Liver (tissue), 9 donors: ENCODE measurements around the gene ERBB4. TPM values are rescaled to one million over a fixed set of nuclear protein-coding genes. Genes with fewer than 3 reads are reported as not detected.

ENCODE experiments used
- DNase-seq: peaks from one replicate; pipeline ENCODE4 v3.0.0-alpha.2; 2017; ENCODE audit warnings: low spot score
- H3K27ac ChIP-seq, 2 donors: one replicate each; pipeline ENCODE4 v1.7.0; 2013; ENCODE audit warnings: inconsistent platforms in 2 of 2, low read length in 2 of 2, control low read depth in 1 of 2, low read depth in 1 of 2, mild to moderate bottlenecking in 1 of 2
- H3K27me3 ChIP-seq, 4 donors: one replicate each; pipeline versions ENCODE4 v1.6.1 to v1.7.0; 2013; ENCODE audit warnings: low read length in 3 of 4, inconsistent platforms in 1 of 4, mild to moderate bottlenecking in 1 of 4, moderate library complexity in 1 of 4; ENCODE audit not compliant: control insufficient read depth in 4 of 4, insufficient read depth in 4 of 4
- H3K36me3 ChIP-seq, 4 donors: one replicate each; pipeline versions ENCODE4 v1.6.1 to v1.7.0; 2013; ENCODE audit warnings: low read length in 3 of 4, mild to moderate bottlenecking in 3 of 4, low read depth in 1 of 4, moderate library complexity in 1 of 4; ENCODE audit not compliant: control insufficient read depth in 4 of 4, insufficient read depth in 3 of 4
- H3K4me1 ChIP-seq, 4 donors: one replicate each; pipeline versions ENCODE4 v1.6.1 to v1.7.0; 2013; ENCODE audit warnings: low read length in 3 of 4, mild to moderate bottlenecking in 3 of 4, moderate library complexity in 1 of 4; ENCODE audit not compliant: control insufficient read depth in 4 of 4, insufficient read depth in 4 of 4
- H3K4me3 ChIP-seq, 3 donors: one replicate each; pipeline versions ENCODE4 v1.6.1 to v1.7.0; 2013; ENCODE audit warnings: low read length in 3 of 3, control low read depth in 1 of 3, low read depth in 1 of 3, mild to moderate bottlenecking in 1 of 3
- H3K9ac ChIP-seq, 2 donors: one replicate each; pipeline ENCODE4 v1.7.0; 2013; ENCODE audit warnings: low read length in 2 of 2, mild to moderate bottlenecking in 2 of 2, moderate library complexity in 2 of 2, control low read depth in 1 of 2, low read depth in 1 of 2
- H3K9me3 ChIP-seq, 4 donors: one replicate each; pipeline versions ENCODE4 v1.6.1 to v1.7.0; 2013; ENCODE audit warnings: low read length in 3 of 4; ENCODE audit not compliant: control insufficient read depth in 4 of 4
- ATF3 ChIP-seq: IDR thresholded peaks from 2 replicates; pipeline ENCODE4 v1.6.1; 2016; ENCODE audit warnings: antibody characterized with exemption
- CTCF ChIP-seq: fragments of 150-350 bp; IDR thresholded peaks from 2 replicates; pipeline ENCODE4 v1.5.1; 2017; ENCODE audit warnings: improper control_type of control experiment, low read depth, low read length; ENCODE audit not compliant: missing input control
- EGR1 ChIP-seq, 2 donors: IDR thresholded peaks; 2 replicates each; pipeline ENCODE4 v1.6.1; 2016 to 2018; ENCODE audit warnings: antibody characterized with exemption in 2 of 2, low read depth in 2 of 2
- FOXA1 ChIP-seq: IDR thresholded peaks from 2 replicates; pipeline ENCODE4 v1.6.1; 2016; ENCODE audit warnings: antibody characterized with exemption
- FOXA2 ChIP-seq: IDR thresholded peaks from 2 replicates; pipeline ENCODE4 v1.6.1; 2016; ENCODE audit warnings: antibody characterized with exemption
- GABPA ChIP-seq, 2 donors: IDR thresholded peaks in 1 of 2; conservative IDR thresholded peaks in 1 of 2; 2 replicates each; pipeline ENCODE4 v1.6.1; 2016; ENCODE audit warnings: antibody characterized with exemption in 2 of 2, mild to moderate bottlenecking in 1 of 2, moderate library complexity in 1 of 2
- HNF4A ChIP-seq, 2 donors: conservative IDR thresholded peaks; 2 replicates each; pipeline ENCODE4 v1.6.1; 2016; ENCODE audit warnings: antibody characterized with exemption in 2 of 2, mild to moderate bottlenecking in 2 of 2
- HNF4G ChIP-seq: IDR thresholded peaks from 2 replicates; pipeline ENCODE4 v1.6.1; 2016; ENCODE audit warnings: antibody characterized with exemption
- JUND ChIP-seq, 2 donors: IDR thresholded peaks; 2 replicates each; pipeline ENCODE4 v1.6.1; 2016; ENCODE audit warnings: antibody characterized with exemption in 2 of 2
- MAX ChIP-seq: IDR thresholded peaks from 2 replicates; pipeline ENCODE4 v1.6.1; 2016; ENCODE audit warnings: antibody characterized with exemption
- NR2F2 ChIP-seq: IDR thresholded peaks from 2 replicates; pipeline ENCODE4 v1.6.1; 2016; ENCODE audit warnings: antibody characterized with exemption
- RAD21 ChIP-seq, 2 donors: IDR thresholded peaks; 2 replicates each; pipeline ENCODE4 v1.6.1; 2016; ENCODE audit warnings: antibody characterized with exemption in 2 of 2, mild to moderate bottlenecking in 2 of 2
- REST ChIP-seq: IDR thresholded peaks from 2 replicates; pipeline ENCODE4 v1.6.1; 2016; ENCODE audit warnings: antibody characterized with exemption, mild to moderate bottlenecking
- RXRA ChIP-seq, 2 donors: IDR thresholded peaks; 2 replicates each; pipeline ENCODE4 v1.6.1; 2017 to 2018; ENCODE audit warnings: antibody characterized with exemption in 2 of 2, mild to moderate bottlenecking in 1 of 2
- SP1 ChIP-seq: IDR thresholded peaks from 2 replicates; pipeline ENCODE4 v1.6.1; 2018; ENCODE audit warnings: antibody characterized with exemption, mild to moderate bottlenecking
- TAF1 ChIP-seq: conservative IDR thresholded peaks from 2 replicates; pipeline ENCODE4 v1.6.1; 2016; ENCODE audit warnings: antibody characterized with exemption, mild to moderate bottlenecking
- YY1 ChIP-seq: IDR thresholded peaks from 2 replicates; pipeline ENCODE4 v1.6.1; 2016; ENCODE audit warnings: antibody characterized with exemption, mild to moderate bottlenecking
- ZBTB33 ChIP-seq: IDR thresholded peaks from 2 replicates; pipeline ENCODE4 v1.6.1; 2016; ENCODE audit warnings: antibody characterized with exemption
- WGBS: extraction: QIAGEN DNeasy Blood & Tissue Kit; methylation state at CpG from one replicate; pipeline ENCODE4 v1.1.7; 2013; 5-methylcytosine and 5-hydroxymethylcytosine counted together
- polyA plus RNA-seq, 2 donors: library from polyadenylated mRNA; stranded (reverse) in 1 of 2; unstranded in 1 of 2; fragments of 200-250 nt in 1 of 2; fragments of >200 nt in 1 of 2; fragmentation: Nextera tagmentation in 1 of 2; extraction: Ambion mirVana in 1 of 2; gene quantifications; one replicate each; pipeline versions ENCODE4 v1.2.1 to v1.2.3, GENCODE V29; 2013 to 2015
- total RNA-seq, 2 donors: library from RNA; depleted of rRNA; stranded (reverse); fragments of >200 nt; gene quantifications; one replicate each; pipeline ENCODE4 v1.2.3, GENCODE V29; 2014
- donor health status: healthy.
- donor health status: healthy.
- donor health status: healthy.
- donor health status: healthy.
- donor health status: healthy.

Gene ERBB4
- total and polyA plus RNA-seq, 4 donors: 0.03 to 0.42 TPM; not detected in 2

GRCh38 chr2:212208467-212208866 is 330.1 kb downstream of the ERBB4 start:
- Histone ChIP-seq H3K27me3 (no peaks in the 10 kb centered on the region), H3K36me3 (no peaks in the 10 kb centered on the region), H3K4me1 (no peaks in the 10 kb centered on the region), H3K9ac (no peak overlapping the region), H3K27ac (no peak overlapping the region), H3K4me3 (no peak overlapping the region), H3K9me3 (no peaks in the 10 kb centered on the region)
- WGBS: 36% methylated on average over 1 of the region's 1 CpG
- TF ChIP-seq CTCF (no peak), HNF4G (no peak), RXRA (IDR thresholded peaks at IDR 0.05) (no peak)
- no peak for DNase-seq

- Histone ChIP-seq H3K27ac (no peak overlapping the region), H3K9ac (no peak overlapping the region), H3K27me3 (no peaks in the 10 kb centered on the region), H3K4me3 (no peak overlapping the region), H3K9me3 (no peaks in the 10 kb centered on the region), H3K4me1 (no peaks in the 10 kb centered on the region), H3K36me3 (no peaks in the 10 kb centered on the region)
- DNase-seq: no peak
- WGBS: 86% methylated on average over 1 of the region's 1 CpG
- TF ChIP-seq RAD21 (IDR thresholded peaks at IDR 0.05) (no peak), JUND (IDR thresholded peaks at IDR 0.05) (no peak), FOXA2 (no peak), RXRA (IDR thresholded peaks at IDR 0.05) (no peak), TAF1 (no peak), EGR1 (IDR thresholded peaks at IDR 0.05; ENCODE audit: low read depth in 2 of 2) (no peak), YY1 (no peak), REST (no peak), FOXA1 (no peak), ATF3 (no peak), CTCF (no peak), GABPA (IDR thresholded peaks at IDR 0.05 in 1 of 2, conservative IDR thresholded peaks at IDR 0.05 in 1 of 2) (no peak), MAX (no peak), SP1 (no peak), HNF4A (conservative IDR thresholded peaks at IDR 0.05) (no peak), ZBTB33 (no peak), HNF4G (no peak), NR2F2 (no peak)
These were observed 340.8 kb downstream of the ERBB4 start for GRCh38 chr2:212197776-212198175.
